ENCODE data around the gene USP47.
"Not testable (repeated sequence)": the region's sequence is repeated elsewhere in the genome, so short reads cannot be mapped to it uniquely, and the experiment has no call there.

USP47 gene

DNA sequence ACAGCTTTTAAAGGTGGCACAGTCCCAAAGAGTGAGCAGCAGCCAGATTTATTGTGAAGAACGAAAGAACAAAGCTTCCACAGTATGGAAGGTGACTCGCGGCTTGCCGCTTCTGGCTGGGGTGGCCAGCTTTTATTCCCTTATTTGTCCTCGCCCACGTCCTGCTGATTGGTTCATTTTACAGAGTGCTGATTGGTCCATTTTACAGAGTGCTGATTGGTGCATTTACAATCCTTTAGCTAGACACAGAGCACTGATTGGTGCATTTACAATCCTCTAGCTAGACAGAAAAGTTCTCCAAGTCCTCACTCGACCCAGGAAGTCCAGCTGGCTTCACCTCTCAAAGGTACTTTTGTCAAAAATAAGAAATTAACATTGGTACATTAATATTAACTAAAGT lies 10.4 kb upstream of the USP47 start:
- not testable (repeated sequence) for DNase-seq

DNA sequence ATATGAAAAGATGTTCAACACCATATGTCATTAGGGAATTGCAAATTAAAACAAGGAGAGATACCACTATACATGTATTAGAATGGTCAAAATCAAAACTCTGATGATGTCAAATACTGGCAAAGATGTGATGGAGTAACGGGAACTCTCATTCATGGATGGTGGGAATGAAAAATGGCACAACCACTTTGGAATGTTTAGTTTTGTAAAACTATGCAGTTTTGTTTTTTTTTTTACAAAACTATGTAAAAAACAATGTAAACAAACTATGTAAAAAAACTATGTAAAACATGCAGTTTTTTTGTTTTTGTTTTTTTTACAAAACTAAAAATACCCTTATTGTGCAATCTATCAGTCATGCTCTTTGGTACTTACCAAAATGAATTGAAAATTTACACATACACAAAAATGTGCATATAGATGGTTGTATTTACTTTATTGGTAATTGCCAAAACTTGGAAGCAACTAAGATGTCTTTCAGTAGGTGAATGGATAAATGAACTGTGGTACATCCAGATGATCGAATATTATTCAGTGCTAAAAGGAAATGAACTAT lies 5.0 kb upstream of the USP47 start:
- no peak for DNase-seq

DNA sequence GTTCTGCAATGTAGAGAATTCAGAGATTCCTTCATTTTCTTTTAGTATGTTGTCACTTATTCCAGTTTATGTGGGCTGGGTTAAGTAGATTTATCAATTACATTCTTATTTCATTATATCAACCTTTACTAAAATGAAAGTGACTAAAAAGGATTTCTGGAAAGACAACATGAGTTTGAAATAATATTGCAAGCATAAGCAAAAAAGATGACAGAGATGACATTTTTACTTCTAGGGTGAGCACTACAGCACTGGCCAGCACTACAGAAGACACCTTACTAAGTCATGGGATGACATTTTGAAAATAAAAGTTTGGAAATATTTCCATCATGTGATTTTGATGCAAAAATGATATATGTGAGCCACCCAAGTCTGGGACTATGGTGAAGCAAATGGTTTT lies 2.1 kb upstream of the USP47 start:
- DNase-seq = no peak

DNA sequence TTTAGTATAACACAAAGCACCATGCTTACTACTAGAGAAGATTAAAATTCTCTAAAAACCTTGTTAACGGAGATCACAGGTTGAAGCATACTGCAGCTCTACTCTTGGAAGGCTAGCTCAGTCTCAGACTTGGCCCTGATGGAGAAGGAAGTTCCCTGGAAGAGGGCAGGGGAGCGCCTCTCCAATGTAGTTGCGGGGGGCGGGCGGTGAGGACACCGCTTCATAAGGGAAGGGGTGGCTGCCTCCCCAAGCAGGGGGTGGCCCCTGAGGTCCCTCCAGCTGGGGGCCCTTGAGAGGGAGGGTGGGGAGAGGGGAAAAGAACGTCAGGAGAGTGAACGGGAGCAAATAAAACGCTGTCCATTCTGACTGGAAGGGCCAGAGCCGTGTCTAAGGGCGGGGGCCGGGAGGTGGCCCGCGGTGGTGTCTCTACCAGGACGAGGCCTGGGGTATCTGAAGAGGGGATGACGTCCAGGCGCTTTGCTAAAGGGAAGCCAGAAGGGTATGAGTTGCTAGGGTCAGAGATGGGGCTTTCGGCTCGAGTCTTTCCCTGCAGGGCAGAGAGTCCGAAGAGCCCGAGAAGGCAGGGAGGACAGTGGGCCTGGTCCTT lies 553 bp upstream of the USP47 start:
- peak; percentile 53 to 71 for DNase-seq

DNA sequence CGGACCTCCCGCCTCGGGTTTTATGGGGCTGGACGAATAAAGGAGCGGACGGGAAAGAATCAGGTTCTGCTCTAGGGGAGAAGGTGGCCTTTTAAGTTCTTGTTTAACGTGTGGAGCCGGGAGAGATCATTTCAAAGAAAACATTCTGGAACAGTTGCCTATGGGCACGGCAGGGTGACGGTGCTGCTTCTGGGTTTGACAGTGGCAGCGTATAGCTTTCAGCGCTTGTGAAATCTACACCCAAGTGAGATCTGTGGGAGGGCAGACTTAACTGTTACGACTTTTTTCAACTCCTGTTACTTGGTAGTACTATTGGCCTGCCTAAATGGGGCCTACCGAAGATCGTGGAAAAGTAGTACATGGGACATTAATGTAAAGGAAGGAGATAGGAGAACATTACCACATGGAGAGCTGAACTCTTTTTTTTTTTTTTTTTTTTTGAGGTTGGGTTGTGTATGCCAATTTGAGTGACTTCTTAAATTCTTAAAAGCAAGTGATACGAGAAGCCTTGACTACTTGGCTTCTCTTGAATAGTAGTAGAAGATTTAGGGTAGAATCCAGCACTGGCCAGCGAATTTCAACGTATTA lies 743 bp downstream of the USP47 start:
- DNase-seq = peak; percentile 15 to 55

DNA sequence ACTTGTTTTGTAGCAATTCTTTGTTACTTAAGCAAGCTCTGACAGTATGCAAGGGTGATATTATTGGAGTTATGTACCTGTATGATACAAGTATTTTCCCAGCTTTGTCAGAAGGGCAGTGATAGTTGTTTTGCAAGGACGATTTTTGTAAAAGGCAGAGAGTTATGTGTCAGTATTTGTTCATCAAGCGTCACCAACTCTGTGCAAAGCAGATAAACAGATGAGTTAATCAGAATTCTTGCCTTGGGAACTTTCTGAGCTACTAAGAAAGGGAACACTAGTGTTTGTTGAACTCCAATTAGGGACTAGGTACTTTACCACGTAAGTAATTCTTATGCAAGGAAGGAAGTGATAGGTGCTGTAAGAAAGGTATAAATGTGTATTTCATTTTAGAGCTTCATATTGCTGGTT lies 1.4 kb downstream of the USP47 start:
- no peak for DNase-seq

DNA sequence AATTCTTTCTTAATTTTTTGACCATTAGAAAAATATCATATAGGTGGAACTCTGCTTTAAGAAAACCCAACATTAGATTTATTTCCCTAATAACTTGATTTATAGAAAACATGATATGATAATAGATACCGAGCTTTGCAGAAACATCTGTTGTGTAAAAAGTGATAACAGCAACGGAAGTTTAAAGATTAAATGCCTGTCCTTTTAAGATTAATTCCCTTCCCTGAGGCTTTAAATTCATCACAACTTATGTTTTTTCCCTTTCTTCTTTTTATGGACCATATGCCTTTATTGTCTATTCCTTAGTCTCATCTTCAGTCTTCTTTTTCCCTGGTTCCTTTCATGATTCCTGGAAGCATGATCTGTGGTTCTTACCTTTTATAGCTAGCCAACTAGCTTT lies 1.9 kb downstream of the USP47 start:
- no peak for DNase-seq

DNA sequence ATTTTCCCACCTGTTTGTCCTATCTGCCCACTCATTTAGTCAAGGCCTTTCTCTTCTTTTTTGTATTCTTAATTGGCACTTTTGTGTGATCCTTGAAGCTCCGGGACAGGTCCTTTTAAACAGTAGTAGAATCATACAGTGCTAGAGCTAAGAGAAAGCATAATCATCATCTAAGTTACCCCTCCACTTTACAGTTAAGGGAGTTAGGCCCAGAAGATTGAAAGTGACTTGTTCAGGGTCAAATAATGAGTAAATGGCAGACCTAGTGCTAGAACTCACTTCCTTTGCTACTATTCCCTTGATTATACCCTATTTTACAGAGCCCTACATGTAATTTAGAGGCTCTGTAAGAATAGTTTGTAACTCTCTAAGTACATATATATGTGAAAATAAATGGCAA lies 2.5 kb downstream of the USP47 start:
- DNase-seq = no peak

DNA sequence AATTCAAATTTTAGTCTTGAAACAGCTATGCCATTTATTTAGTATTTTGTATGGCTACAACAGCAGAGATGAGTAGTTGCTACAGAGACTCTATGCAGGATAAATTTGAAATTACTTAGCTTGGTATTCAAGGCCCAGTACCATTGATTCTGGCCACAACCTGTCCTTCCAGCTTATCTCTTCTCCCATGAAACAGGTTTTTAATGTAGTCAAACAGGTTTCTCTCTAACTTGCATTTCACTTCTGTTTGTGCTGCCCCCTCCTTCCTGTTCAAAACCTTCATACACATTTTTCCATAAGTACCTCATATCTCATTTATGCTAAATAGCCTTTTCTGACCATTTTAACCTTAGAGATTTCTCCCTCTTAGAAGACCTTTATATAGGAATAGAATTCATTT lies 3.3 kb downstream of the USP47 start:
- no peak for DNase-seq

DNA sequence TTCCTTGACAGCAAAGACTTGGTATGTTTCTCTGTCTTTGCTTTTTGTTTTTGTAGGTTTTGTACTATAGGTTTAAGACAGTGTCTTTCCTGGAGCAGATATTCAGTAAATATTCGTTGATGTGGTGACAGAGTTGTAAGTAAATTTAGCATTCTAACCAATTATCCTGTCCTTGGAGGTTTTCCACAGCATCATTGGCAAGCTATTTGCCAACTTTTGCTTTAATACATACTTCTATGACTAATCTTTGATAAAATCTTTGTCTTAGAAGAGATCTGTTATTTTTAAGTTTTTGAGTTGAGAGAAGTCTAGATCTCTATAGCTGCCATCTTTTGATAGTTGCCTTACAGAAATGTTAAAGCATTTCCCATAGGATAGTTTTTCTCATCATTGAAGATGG lies 3.8 kb downstream of the USP47 start:
- DNase-seq = no peak

DNA sequence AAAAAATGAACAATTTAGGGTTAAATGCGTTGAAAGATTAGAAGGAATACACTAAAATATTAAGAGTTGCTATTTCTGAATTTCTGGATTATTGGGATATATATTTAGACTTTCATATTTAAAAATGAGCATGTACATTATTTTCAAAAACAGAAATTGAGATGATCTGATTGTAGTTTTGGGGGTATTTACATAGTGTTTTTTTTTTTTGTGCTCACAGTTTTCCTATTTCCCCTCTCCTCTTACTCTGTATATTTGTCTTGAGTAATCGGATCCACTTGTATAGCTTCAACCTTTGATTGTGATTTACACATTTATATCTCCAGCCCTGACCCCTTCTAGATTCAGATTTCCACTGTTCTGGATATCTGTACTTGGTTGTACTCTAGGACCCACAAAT lies 5.3 kb downstream of the USP47 start:
- DNase-seq = no peak

DNA sequence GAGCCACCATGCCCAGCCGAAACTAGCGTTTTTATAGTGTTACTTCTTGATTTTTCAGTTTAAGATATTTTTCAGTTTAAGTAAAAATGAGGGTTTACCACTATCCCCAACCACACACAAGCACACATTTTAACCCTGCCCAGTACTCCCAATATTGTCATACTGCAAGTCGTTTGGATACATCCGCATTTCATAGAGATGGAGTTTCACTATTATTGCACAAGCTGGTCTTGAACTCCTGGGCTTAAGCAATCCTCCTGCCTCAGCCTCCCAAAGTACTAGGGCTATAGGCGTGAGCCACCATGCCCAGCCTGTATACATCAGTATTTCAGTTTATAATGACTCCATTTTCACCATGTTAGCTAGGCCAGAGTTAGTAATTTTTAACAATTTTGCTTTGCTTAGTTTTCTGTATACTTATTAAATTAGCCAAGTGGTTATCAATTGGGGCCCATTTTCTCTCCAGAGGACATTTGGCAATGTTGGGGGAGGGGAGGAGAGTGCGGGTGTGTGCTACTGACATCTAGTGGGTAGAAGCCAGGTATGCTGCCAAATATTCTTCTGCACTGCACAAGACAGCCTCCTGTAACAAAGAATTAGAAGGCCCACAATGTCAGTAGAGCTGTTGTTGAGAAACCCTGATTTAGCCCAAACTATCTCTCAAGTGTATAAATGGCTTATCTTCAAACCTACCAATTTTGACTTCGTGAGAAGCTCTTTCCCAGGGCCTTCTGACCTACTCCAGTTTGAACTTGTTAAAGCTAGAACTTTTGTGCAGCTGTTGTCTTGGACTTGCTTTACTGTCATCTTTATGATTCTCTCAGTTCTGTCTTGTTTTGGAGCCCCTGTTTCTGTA lies 7.3 kb downstream of the USP47 start:
- peak; percentile 61 to 64 for DNase-seq

DNA sequence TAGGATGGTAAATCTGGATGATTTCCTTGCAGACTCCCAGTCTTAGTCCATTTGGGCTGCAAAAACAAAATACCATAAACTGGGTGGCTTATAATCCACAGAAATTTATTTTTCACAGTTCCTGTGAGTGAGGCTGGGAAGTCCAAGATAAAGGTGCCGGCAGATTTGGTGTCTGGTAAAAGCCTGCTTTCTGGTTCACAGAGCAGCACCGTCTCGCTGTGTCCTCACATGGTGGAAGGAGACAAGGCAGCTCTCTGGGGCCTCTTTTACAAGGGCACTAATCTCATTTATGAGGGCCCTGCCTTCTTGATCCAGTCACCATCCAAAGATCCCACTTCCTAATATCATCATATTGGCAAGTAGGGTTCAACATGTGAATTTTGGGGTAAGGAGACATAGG lies 8.9 kb downstream of the USP47 start:
- no peak for DNase-seq

DNA sequence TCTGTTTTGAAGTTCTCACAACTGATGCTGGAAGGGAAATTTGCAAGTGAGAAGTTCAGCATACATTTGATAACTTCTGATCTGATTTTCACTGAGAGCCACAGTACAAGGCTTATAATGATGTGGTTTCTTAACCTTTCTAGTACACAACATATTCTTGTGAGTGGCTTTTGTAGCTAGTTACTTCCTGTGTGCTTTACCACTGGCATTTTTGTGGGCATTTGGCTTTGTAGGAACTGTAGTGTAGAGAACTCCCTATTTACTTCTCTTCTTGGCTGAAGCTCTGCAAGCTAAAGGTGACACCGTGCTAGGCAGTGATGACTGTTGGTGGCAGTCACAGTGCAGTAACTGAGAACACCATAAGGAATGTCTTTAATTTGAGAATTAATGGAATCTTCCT lies 14.9 kb downstream of the USP47 start:
- DNase-seq = no peak

DNA sequence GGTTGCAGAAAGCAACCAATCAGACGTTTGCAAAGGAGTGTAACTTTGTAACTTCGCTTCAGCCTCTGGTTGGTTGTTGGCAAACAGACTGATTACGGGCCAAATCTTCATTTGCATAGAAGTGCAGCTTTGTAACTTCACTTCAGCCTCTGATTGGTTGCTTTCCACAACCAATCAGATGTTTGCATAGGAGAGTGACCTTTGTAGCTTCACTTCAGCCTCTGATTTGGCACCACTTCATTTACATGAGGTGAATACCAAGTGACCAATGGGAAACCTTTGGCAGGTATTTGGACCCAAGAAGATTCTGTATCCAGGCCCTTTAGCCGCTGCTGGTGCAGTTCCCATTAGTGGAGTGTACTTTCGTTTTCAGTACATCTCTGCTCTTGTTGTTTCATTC lies 16.0 kb downstream of the USP47 start:
- no peak for DNase-seq

DNA sequence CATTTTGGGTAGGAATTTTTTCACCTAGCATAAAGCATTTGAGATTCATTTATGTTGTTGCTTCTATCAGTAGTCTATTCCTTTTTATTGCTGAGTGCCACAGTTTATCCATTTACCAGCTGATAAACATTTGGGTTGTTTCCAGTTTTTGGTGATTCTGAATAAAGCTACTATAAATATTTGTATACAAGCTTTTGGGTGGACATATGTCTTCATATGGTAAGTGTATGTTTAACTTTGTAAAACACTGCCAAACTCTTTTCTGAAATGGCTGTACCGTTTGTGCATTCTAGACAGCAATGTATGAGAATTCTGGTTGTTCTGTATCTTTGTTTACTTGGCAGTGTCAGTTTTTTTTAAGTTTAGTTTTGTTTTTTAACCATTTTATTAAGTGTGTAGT lies 16.9 kb downstream of the USP47 start:
- no peak for DNase-seq

DNA sequence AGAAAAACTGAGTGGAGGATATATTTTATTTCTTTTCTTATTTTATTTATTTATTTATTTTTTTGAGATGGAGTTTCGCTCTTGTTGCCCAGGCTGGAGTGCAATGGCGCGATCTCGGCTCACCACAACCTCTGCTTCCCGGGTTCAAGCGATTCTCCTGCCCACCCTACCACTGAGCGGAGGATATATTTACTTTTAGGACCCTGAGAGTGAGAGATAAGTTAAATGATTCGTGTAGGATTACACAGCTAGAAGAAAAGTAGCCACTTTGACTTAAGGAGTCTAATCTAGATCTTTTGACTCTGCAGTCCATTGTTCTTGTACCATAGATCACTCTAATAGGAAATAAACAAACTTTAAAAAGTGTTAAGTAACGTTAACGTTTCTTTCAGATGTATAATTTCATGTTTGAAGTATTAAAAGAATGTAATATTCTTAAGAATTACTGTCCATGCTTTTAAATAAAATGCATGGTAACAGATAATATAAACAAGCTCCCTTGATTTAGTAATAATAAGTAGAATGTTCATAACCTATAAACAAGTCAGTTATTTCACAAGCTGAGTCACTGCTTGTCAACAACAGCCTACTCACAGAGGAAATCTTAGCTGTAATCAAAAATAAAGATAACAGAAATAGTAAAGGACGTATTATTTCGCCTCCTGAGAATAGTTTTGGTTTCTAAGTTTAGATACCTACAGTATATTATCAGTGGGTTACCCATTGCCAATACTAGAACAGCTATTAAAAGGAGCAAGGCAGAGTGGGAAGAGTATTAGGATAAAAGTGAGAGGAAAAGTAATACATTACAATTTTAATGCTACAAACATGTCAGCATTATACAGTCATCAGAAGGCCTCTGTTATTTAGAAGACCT lies 18.6 kb downstream of the USP47 start:
- no peak for DNase-seq

DNA sequence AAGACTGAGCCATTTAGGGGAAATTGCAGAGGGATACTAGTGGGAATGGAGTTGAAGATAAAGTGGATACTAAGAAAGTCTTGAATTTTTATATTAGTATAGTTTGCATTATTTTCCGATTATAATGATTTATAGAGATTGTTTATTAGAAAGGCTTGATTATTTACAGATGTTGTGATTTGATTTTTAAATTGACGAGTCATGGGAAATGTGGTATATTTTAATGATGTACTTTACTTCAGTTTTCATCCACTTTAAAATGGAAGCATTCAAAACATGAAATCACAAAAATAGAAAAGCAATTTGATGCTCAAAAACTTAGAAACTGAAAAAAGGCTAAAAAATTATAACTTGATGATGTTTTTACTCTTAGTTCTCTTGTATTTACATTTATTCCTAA lies 21.2 kb downstream of the USP47 start:
- no peak for DNase-seq

DNA sequence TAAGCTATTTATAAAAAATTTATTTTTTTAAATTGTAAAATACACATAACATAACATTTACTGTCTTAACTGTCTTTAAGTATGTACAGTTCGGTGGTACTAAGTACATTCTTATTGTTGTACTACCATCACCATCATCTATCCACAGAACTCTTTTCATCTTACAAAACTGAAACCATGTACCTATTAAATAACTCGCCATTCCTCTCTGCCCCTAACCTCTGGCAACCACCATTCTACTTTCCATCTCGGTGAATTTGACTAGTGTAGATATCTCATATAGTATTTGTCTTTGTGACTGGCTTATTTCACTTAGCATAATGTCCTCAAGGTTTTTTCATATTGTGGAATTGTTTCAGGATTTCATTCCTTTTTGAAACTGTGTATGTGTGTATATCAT lies 22.6 kb downstream of the USP47 start:
- no peak for DNase-seq

DNA sequence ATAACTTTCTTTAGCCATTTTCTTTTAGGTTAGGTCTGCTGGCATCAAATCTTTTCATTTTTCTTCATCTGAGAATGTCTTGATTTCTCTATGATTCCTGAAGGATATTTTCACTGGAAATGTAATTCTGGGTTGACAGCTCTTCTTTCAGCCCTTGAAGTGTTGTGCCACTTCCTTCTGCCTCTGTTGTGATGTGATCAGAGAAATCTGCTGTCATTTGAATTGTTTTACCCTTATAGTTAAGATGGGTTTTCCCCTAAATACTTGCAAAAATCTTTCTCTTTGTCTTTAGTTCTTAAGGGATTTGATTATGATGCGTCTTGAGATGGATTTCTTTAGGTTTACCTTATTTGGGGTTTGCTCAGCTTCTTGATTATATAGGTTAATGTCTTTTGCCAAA lies 23.0 kb downstream of the USP47 start:
- no peak for DNase-seq

DNA sequence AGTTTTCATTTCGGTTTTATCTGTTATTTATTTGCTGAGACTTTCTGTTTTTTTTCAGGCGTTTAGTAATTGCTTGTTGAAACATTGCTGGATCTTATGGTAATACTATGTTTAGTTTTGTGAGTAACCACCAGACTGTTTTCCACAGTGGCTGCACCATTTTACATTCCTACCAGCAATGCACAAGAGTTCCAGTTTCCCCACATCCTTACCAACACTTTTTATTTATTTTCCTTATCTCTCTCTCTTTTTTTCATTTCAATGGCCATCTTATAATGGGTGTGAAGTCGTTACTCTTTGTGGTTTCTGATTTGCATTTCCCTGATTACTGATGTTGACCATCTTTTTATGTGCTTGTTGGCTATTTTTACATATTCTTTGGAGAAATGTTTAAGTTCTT lies 23.7 kb downstream of the USP47 start:
- no peak for DNase-seq

DNA sequence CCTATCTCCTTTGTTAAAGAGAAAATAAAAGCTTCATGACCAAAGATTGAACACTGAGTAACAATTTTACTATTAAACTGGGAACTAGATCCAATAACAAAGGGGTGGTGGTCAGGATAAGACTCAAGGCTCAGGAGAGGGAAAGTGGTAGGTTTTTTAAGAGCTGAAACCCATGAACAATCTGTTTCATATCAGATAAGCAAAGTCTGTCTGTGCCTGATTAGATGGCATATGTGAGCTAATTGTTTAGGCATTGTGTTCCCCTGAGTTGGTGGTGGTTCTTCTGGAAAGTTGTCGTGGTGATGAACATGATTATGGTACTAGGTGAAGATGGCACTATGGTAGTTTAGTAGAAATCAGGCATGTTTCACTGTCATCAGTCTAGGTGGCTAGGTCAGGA lies 24.4 kb downstream of the USP47 start:
- DNase-seq = no peak

DNA sequence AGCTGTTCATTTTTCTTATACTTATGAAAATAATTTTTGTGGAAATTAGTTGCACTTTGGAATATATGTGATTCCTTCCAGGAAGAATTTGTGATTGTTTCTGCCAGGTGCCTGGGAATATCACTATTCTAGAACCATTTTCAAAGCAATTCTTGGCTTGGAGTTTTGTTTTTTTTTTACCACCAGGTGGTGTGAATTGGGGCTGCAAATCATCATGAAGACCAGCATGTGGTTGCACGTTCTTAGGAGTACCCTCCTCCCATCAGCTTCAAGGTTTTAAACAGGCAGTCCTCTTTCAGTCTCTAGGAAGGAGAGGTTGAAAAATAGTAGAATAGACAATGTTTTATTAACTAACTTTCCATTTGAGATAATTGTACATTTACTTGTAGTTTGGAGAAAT lies 25.9 kb downstream of the USP47 start:
- DNase-seq = no peak

Measured in NCI-H2081 (cell line).